ENCODE results near the gene NDUFAF2. TPM values are rescaled to one million over a fixed set of nuclear protein-coding genes. Genes with fewer than 3 reads are reported as not detected.
"Not testable (repeated sequence)": the region's sequence is repeated elsewhere in the genome, so short reads cannot be mapped to it uniquely, and the experiment has no call there.

NDUFAF2 gene
- total RNA-seq, 2 donors from 2014 or later, result 20.9 to 36.0 TPM

DNA sequence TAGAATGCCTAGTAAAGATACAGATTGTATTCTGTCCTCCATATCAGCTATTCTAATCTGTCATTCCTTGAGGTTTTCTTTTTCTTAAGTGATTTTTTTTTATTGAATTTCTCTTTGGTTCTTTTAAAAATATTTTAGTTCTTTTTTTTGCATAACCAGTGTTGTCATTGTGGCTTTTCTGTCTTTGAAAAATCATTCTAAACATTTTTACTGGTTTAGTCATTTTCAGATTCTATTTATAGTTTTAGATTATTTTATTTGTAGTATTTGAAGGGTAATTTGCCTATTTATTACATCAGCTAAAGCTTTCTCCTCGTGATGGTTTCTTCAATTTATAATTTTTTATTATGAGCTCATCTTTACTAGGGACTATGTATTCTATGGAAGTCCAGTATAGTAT, 78.1 kb downstream of the NDUFAF2 start:
- intact Hi-C loops (cut with DNase I), result no loop called here
- H3K27ac ChIP-seq, result no peak overlapping the region
- DNase-seq, result no peak

GRCh38 chr5:61026004-61026403, 81.0 kb downstream of the NDUFAF2 start:
- Histone ChIP-seq H3K27me3 (no peaks in the 10 kb centered on the region), H3K4me1 (no peaks in the 10 kb centered on the region), H3K27ac (no peak overlapping the region), H3K9me3 (no peaks in the 10 kb centered on the region), H3K36me3 (no peaks in the 10 kb centered on the region), H3K4me3 (no peak overlapping the region), H3K9ac (ENCODE audit: low read depth in 2 of 2, low read length in 2 of 2) (no peak overlapping the region)
- TF ChIP-seq CTCF (IDR thresholded peaks at IDR 0.05), result no peak
- no peak for DNase-seq
- intact Hi-C loops (cut with DNase I), result no loop called here

More for the DNA sequence above, 78.1 kb downstream of the NDUFAF2 start:
- no peaks in the 10 kb centered on the region for H3K27me3 ChIP-seq
- H3K9ac ChIP-seq (ENCODE audit: low read depth in 2 of 2, low read length in 2 of 2), result no peak overlapping the region
- H3K9me3 ChIP-seq, result no peaks in the 10 kb centered on the region
- no peak for TF ChIP-seq CTCF (IDR thresholded peaks at IDR 0.05)
- no peaks in the 10 kb centered on the region for H3K4me1 ChIP-seq
- H3K4me3 ChIP-seq, result no peak overlapping the region
- no peaks in the 10 kb centered on the region for H3K36me3 ChIP-seq

GRCh38 chr5:61028382-61028781, 83.4 kb downstream of the NDUFAF2 start:
- intact Hi-C loops (cut with DNase I), result no loop called here
- no peak overlapping the region for H3K27ac ChIP-seq
- no peak overlapping the region for H3K4me3 ChIP-seq
- DNase-seq, result no peak
- H3K36me3 ChIP-seq, result no peaks in the 10 kb centered on the region
- H3K4me1 ChIP-seq, result no peaks in the 10 kb centered on the region
- no peaks in the 10 kb centered on the region for H3K9me3 ChIP-seq
- no peaks in the 10 kb centered on the region for H3K27me3 ChIP-seq
- H3K9ac ChIP-seq (ENCODE audit: low read depth in 2 of 2, low read length in 2 of 2), result no peak overlapping the region
- TF ChIP-seq CTCF (IDR thresholded peaks at IDR 0.05), result no peak

DNA sequence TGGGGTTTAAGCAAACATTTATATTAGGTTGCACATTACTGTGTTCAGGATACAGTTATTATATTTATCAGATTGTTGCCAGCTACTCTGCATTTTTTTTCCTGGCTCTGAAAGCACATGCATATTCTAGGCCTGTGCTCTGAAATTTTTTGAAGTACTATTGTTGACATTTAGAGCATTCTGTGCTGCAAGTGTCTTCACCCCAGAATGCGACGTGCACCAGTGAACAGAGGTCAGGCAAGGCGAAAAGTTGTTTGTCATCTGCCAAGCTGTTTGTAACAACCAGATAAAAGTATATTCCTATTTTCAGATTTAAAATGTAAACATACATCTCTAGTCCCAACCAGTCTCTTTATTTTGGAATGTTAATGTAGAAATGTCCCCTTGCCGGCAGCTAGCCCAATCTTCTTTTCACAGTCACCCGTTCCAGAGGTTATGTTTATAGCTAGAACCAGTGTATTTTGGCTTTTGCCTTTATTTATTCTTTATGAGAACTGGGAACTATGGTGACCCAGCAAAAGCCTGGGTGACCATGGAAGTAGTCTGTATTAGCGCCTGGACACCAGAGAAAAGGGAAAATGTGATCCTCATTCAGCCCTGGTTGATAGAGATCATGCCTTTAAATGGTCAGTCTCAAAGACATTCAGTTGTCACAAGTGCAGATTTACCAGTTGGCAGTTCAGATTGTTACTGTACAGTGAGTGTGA, 84.6 kb downstream of the NDUFAF2 start:
- no peak for DNase-seq
- H3K27me3 ChIP-seq, result no peaks in the 10 kb centered on the region
- intact Hi-C loops (cut with DNase I), result no loop called here
- no peak overlapping the region for H3K9ac ChIP-seq (ENCODE audit: low read depth in 2 of 2, low read length in 2 of 2)
- H3K9me3 ChIP-seq, result no peaks in the 10 kb centered on the region
- H3K4me3 ChIP-seq, result no peak overlapping the region
- H3K36me3 ChIP-seq, result no peaks in the 10 kb centered on the region
- H3K27ac ChIP-seq, result no peak overlapping the region
- TF ChIP-seq CTCF (IDR thresholded peaks at IDR 0.05), result no peak
- H3K4me1 ChIP-seq, result no peaks in the 10 kb centered on the region

- H3K27ac ChIP-seq, result no peak overlapping the region
- no peaks in the 10 kb centered on the region for H3K36me3 ChIP-seq
- H3K4me3 ChIP-seq, result no peak overlapping the region
- no peak overlapping the region for H3K9ac ChIP-seq (ENCODE audit: low read depth in 2 of 2, low read length in 2 of 2)
- no peaks in the 10 kb centered on the region for H3K27me3 ChIP-seq
- no peak for TF ChIP-seq CTCF (IDR thresholded peaks at IDR 0.05)
- no peaks in the 10 kb centered on the region for H3K4me1 ChIP-seq
- intact Hi-C loops (cut with DNase I), result no loop called here
- H3K9me3 ChIP-seq, result no peaks in the 10 kb centered on the region
- DNase-seq, result no peak
Measured at GRCh38 chr5:61030163-61030482, 85.1 kb downstream of the NDUFAF2 start.

GRCh38 chr5:61031301-61031700, 86.3 kb downstream of the NDUFAF2 start:
- intact Hi-C loops (cut with DNase I); DNase-seq: not testable (repeated sequence)

More at GRCh38 chr5:61031301-61031700, 86.3 kb downstream of the NDUFAF2 start:
- not testable (repeated sequence) for H3K9me3 ChIP-seq; H3K4me1 ChIP-seq; H3K4me3 ChIP-seq; H3K27ac ChIP-seq; H3K36me3 ChIP-seq; H3K9ac ChIP-seq (ENCODE audit: low read depth in 2 of 2, low read length in 2 of 2); H3K27me3 ChIP-seq

Data from colonic mucosa (tissue), 4 donors.